ENCODE measurements around the gene RASD2. TPM values are rescaled to one million over a fixed set of nuclear protein-coding genes. Genes with fewer than 3 reads are reported as not detected.

RASD2 gene, protein sequence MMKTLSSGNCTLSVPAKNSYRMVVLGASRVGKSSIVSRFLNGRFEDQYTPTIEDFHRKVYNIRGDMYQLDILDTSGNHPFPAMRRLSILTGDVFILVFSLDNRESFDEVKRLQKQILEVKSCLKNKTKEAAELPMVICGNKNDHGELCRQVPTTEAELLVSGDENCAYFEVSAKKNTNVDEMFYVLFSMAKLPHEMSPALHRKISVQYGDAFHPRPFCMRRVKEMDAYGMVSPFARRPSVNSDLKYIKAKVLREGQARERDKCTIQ
- 1.1 to 1.5 TPM (median 1.3 TPM) in 5 replicates for total RNA-seq (2022; extraction: Qiagen RNA extraction; ENCODE audit: low read depth)

GRCh38 chr22:35540595-35541253, at the start of gene RASD2:
TSS of gene RASD2 (plus strand) at chr22:35540831. CDS start at chr22:35546810, 5,979 bp downstream.

Other genes starting within 250 kb of the RASD2 start
- gene TOM1, start 240.9 kb upstream of the RASD2 start, total RNA-seq (2022; extraction: Qiagen RNA extraction; ENCODE audit: low read depth), result 15.7 to 17.5 TPM (median 16.3 TPM) in 5 replicates
- gene HMOX1, start 159.7 kb upstream of the RASD2 start, total RNA-seq (2022; extraction: Qiagen RNA extraction; ENCODE audit: low read depth), result 704 to 935 TPM (median 733 TPM) in 5 replicates
- gene MCM5, start 140.7 kb upstream of the RASD2 start, total RNA-seq (2022; extraction: Qiagen RNA extraction; ENCODE audit: low read depth), result 67.8 to 97.0 TPM (median 90.8 TPM) in 5 replicates
- 6.0 to 11.2 TPM (median 6.8 TPM) in 5 replicates for gene MB, start 76.5 kb downstream of the RASD2 start, total RNA-seq (2022; extraction: Qiagen RNA extraction; ENCODE audit: low read depth)
- gene APOL6, start 107.6 kb downstream of the RASD2 start, total RNA-seq (2022; extraction: Qiagen RNA extraction; ENCODE audit: low read depth), result 2.2 to 2.9 TPM (median 2.3 TPM) in 5 replicates
- not detected in 5 replicates for gene APOL5, start 177.0 kb downstream of the RASD2 start, total RNA-seq (2022; extraction: Qiagen RNA extraction; ENCODE audit: low read depth)

Data from A549 treated with DMSO at 1 μM for 4 hours (cell line).